ENCODE results near the gene ARMCX4. TPM values are rescaled to one million over a fixed set of nuclear protein-coding genes. Genes with fewer than 3 reads are reported as not detected.
A peak's percentile ranks its signal among the peaks of the same experiment; 100 is the strongest.

ARMCX4 gene
- total RNA-seq (2012; rRNA removed), result 0.87 and 1.3 TPM in 2 replicates

DNA sequence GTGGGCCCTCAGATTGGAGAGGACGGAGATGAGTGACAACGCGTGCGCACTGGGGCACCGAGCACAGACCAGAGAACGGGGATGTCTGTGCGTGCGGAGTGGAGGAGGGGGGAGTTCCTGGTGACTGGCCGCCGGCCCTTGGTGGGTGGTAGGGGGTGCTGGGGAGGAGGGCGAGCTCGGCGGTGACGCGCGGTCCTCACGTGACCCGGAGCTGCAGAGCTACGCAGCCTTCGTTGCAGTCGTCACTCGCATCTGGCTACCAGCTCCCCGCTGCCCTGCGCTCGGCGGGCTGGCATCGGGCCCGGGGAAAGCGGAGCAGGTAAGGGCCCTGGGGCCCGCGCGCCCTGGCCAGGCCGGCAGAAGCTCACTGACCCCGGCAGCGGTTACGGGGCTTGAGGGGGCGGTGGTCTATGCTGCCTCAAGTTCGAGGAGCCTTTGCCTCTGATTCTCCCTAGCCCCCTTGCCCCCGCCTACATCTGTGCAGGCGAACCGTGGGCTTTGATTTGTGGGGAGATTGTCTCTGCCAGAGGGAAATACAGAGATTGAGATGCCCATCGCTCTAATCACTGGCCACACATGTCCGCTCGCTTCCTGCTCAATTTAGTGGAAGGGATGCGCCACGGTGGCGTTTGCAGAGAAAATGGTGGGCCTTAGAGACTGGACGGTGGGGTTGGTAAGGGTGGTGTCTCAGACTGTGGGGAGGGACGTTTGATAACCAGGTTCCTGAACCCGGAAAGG, at the start of gene ARMCX4:
Gene ARMCX4, plus strand, starts transcription at position 245 of the 738 bp plus-strand sequence. CDS start 3,134 bp downstream, outside the sequence.
- Histone ChIP-seq H3K9me3 (replicated peaks; ENCODE audit: low read length) (no peaks in the 10 kb centered on the region), H3K4me1 (ENCODE audit: control insufficient read depth, insufficient read depth, low read length) (no peaks in the 10 kb centered on the region), H3K4me3 (ENCODE audit: low read length) (peak within 1 kb of the TSS; percentile 66), H3K4me2 (ENCODE audit: low read length) (peak within 1 kb of the TSS; percentile 81), H3K36me3 (ENCODE audit: insufficient read depth, low read length) (no peaks in the 10 kb centered on the region), H3K9ac (ENCODE audit: low read depth, low read length) (peak within 1 kb of the TSS; percentile 68), H3K27me3 (ENCODE audit: control insufficient read depth, insufficient read depth, low read length) (no peaks in the 10 kb centered on the region)

- no peaks in the 10 kb centered on the region for H3K4me1 ChIP-seq (ENCODE audit: control insufficient read depth, insufficient read depth, low read length)
- peaks cover 5% of the 10 kb centered on the region for H3K36me3 ChIP-seq (ENCODE audit: insufficient read depth, low read length)
- no peak overlapping the region for H3K9ac ChIP-seq (ENCODE audit: low read depth, low read length)
- H3K9me3 ChIP-seq (replicated peaks; ENCODE audit: low read length), result no peaks in the 10 kb centered on the region
- H3K4me2 ChIP-seq (ENCODE audit: low read length), result no peak overlapping the region
- H3K27me3 ChIP-seq (ENCODE audit: control insufficient read depth, insufficient read depth, low read length), result no peaks in the 10 kb centered on the region
- H3K4me3 ChIP-seq (ENCODE audit: low read length), result no peak overlapping the region
Observed at GRCh38 chrX:101442085-101442484, 43.2 kb upstream of the ARMCX4 start.

DNA sequence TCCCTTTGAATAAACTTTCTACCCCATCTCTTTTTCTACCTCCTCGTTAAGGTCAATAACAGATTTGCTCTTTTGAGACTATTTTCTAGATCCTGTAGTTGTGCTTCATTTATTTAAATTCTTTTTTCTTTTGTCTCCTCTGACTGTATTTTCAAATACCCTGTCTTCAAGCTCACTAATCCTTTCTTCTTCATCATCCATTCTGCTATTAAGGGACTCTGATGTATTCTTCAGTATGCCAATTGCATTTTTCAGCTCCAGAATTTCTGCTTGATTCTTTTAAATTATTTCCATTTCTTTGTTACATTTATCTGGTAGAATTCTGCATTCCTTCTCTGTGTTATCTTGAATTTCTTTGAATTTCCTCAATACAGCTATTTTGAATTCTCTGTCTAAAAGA, 36.0 kb upstream of the ARMCX4 start:
- no peak overlapping the region for H3K9ac ChIP-seq (ENCODE audit: low read depth, low read length)
- H3K36me3 ChIP-seq (ENCODE audit: insufficient read depth, low read length), result peaks cover 3% of the 10 kb centered on the region
- H3K4me1 ChIP-seq (ENCODE audit: control insufficient read depth, insufficient read depth, low read length), result peaks cover 6% of the 10 kb centered on the region
- peaks cover 4% of the 10 kb centered on the region for H3K27me3 ChIP-seq (ENCODE audit: control insufficient read depth, insufficient read depth, low read length)
- H3K4me2 ChIP-seq (ENCODE audit: low read length), result no peak overlapping the region
- no peak overlapping the region for H3K4me3 ChIP-seq (ENCODE audit: low read length)
- H3K9me3 ChIP-seq (replicated peaks; ENCODE audit: low read length), result no peaks in the 10 kb centered on the region

DNA sequence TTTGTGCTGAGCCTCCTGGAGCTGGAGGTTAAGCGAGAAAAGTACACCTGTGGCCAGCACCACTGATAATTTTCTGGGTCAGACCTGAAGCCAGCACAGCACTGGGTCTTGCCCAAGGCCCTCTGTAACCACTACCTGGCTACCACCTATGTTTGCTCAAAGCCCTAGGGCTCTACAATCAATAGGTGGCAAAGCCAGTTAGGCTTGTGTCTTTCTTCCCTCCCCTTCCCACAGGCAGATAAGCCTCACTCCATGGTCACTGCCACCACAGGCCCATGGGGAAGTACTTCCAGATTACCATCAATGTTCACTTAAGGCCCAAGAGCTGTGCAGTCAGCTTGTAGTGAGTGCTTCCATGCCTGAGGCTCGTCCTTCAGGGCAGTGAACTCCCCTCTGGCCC, 35.2 kb upstream of the ARMCX4 start:
- Histone ChIP-seq H3K4me2 (ENCODE audit: low read length) (no peak overlapping the region), H3K9me3 (replicated peaks; ENCODE audit: low read length) (no peaks in the 10 kb centered on the region), H3K36me3 (ENCODE audit: insufficient read depth, low read length) (peaks cover 3% of the 10 kb centered on the region), H3K4me3 (ENCODE audit: low read length) (no peak overlapping the region), H3K9ac (ENCODE audit: low read depth, low read length) (no peak overlapping the region), H3K27me3 (ENCODE audit: control insufficient read depth, insufficient read depth, low read length) (peaks cover 4% of the 10 kb centered on the region), H3K4me1 (ENCODE audit: control insufficient read depth, insufficient read depth, low read length) (peaks cover 6% of the 10 kb centered on the region)

DNA sequence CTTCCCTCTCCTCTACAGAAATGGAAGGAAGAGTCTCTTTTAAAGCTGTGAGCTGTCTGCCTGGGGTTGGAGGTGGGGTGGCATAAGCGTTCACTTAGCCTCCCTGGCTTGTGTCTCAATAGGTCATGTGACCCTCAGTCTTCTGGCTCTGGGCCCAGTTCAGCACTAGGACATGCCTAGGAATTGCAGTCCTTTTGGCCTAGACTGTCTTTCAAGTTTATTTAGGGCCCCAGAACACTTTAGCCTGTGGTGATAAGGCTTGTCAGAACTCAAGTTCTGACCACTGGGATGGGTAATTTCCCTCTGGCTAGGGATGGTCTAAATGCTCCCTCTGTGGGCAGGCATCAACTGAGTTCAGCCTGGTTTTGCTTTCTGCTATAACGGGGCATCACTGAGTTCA, 34.3 kb upstream of the ARMCX4 start:
- Histone ChIP-seq H3K4me2 (ENCODE audit: low read length) (no peak overlapping the region), H3K27me3 (ENCODE audit: control insufficient read depth, insufficient read depth, low read length) (peaks cover 4% of the 10 kb centered on the region), H3K9ac (ENCODE audit: low read depth, low read length) (no peak overlapping the region), H3K4me3 (ENCODE audit: low read length) (no peak overlapping the region), H3K4me1 (ENCODE audit: control insufficient read depth, insufficient read depth, low read length) (peaks cover 6% of the 10 kb centered on the region), H3K9me3 (replicated peaks; ENCODE audit: low read length) (no peaks in the 10 kb centered on the region), H3K36me3 (ENCODE audit: insufficient read depth, low read length) (no peaks in the 10 kb centered on the region)

- Histone ChIP-seq H3K36me3 (ENCODE audit: insufficient read depth, low read length) (no peaks in the 10 kb centered on the region), H3K4me2 (ENCODE audit: low read length) (no peak overlapping the region), H3K4me1 (ENCODE audit: control insufficient read depth, insufficient read depth, low read length) (peaks cover 6% of the 10 kb centered on the region), H3K9me3 (replicated peaks; ENCODE audit: low read length) (no peaks in the 10 kb centered on the region), H3K4me3 (ENCODE audit: low read length) (no peak overlapping the region), H3K27me3 (ENCODE audit: control insufficient read depth, insufficient read depth, low read length) (peaks cover 4% of the 10 kb centered on the region), H3K9ac (ENCODE audit: low read depth, low read length) (no peak overlapping the region)
Observed at GRCh38 chrX:101452056-101452455, 33.2 kb upstream of the ARMCX4 start.

- Histone ChIP-seq H3K4me1 (ENCODE audit: control insufficient read depth, insufficient read depth, low read length) (no peaks in the 10 kb centered on the region), H3K9me3 (replicated peaks; ENCODE audit: low read length) (no peaks in the 10 kb centered on the region), H3K27me3 (ENCODE audit: control insufficient read depth, insufficient read depth, low read length) (no peaks in the 10 kb centered on the region), H3K36me3 (ENCODE audit: insufficient read depth, low read length) (no peaks in the 10 kb centered on the region), H3K9ac (ENCODE audit: low read depth, low read length) (no peak overlapping the region), H3K4me3 (ENCODE audit: low read length) (no peak overlapping the region), H3K4me2 (ENCODE audit: low read length) (no peak overlapping the region)
Observed at GRCh38 chrX:101460669-101461068, 24.6 kb upstream of the ARMCX4 start.

DNA sequence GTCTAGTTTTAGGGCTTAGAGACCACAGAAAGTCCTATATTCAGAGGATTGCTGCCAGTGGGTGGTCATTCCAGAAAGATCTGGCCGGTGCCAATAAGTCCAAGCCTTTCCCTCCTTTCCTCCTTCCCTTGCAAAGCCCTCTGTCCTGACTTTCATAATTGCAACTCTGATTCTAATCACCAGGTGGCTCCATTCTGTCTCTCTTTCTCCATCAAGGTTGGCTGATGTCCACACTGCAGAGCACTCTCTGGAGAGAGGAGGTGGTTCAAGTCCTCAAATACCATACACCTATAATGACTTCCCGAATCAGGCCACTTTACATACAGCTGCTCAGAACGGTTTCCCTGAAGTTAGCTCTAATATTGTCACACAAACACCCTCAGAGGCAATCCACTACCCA, 22.4 kb upstream of the ARMCX4 start:
- Histone ChIP-seq H3K4me1 (ENCODE audit: control insufficient read depth, insufficient read depth, low read length) (no peaks in the 10 kb centered on the region), H3K4me3 (ENCODE audit: low read length) (no peak overlapping the region), H3K4me2 (ENCODE audit: low read length) (no peak overlapping the region), H3K36me3 (ENCODE audit: insufficient read depth, low read length) (no peaks in the 10 kb centered on the region), H3K9ac (ENCODE audit: low read depth, low read length) (no peak overlapping the region), H3K27me3 (ENCODE audit: control insufficient read depth, insufficient read depth, low read length) (no peaks in the 10 kb centered on the region), H3K9me3 (replicated peaks; ENCODE audit: low read length) (no peaks in the 10 kb centered on the region)

- Histone ChIP-seq H3K9ac (ENCODE audit: low read depth, low read length) (no peak overlapping the region), H3K9me3 (replicated peaks; ENCODE audit: low read length) (no peaks in the 10 kb centered on the region), H3K4me2 (ENCODE audit: low read length) (no peak overlapping the region), H3K4me3 (ENCODE audit: low read length) (no peak overlapping the region), H3K4me1 (ENCODE audit: control insufficient read depth, insufficient read depth, low read length) (peaks cover 2% of the 10 kb centered on the region), H3K36me3 (ENCODE audit: insufficient read depth, low read length) (no peaks in the 10 kb centered on the region), H3K27me3 (ENCODE audit: control insufficient read depth, insufficient read depth, low read length) (no peaks in the 10 kb centered on the region)
Observed at GRCh38 chrX:101478366-101478765, 6.9 kb upstream of the ARMCX4 start.

GRCh38 chrX:101482296-101482695, 3.0 kb upstream of the ARMCX4 start:
- Histone ChIP-seq H3K4me2 (ENCODE audit: low read length) (no peak overlapping the region), H3K9me3 (replicated peaks; ENCODE audit: low read length) (no peaks in the 10 kb centered on the region), H3K4me3 (ENCODE audit: low read length) (no peak overlapping the region), H3K4me1 (ENCODE audit: control insufficient read depth, insufficient read depth, low read length) (peaks cover 2% of the 10 kb centered on the region), H3K27me3 (ENCODE audit: control insufficient read depth, insufficient read depth, low read length) (no peaks in the 10 kb centered on the region), H3K36me3 (ENCODE audit: insufficient read depth, low read length) (no peaks in the 10 kb centered on the region), H3K9ac (ENCODE audit: low read depth, low read length) (no peak overlapping the region)

GRCh38 chrX:101483705-101484104, 1.6 kb upstream of the ARMCX4 start:
- H3K27me3 ChIP-seq (ENCODE audit: control insufficient read depth, insufficient read depth, low read length), result no peaks in the 10 kb centered on the region
- H3K9ac ChIP-seq (ENCODE audit: low read depth, low read length), result no peak overlapping the region
- no peak overlapping the region for H3K4me2 ChIP-seq (ENCODE audit: low read length)
- no peaks in the 10 kb centered on the region for H3K4me1 ChIP-seq (ENCODE audit: control insufficient read depth, insufficient read depth, low read length)
- H3K36me3 ChIP-seq (ENCODE audit: insufficient read depth, low read length), result no peaks in the 10 kb centered on the region
- no peaks in the 10 kb centered on the region for H3K9me3 ChIP-seq (replicated peaks; ENCODE audit: low read length)
- no peak overlapping the region for H3K4me3 ChIP-seq (ENCODE audit: low read length)

DNA sequence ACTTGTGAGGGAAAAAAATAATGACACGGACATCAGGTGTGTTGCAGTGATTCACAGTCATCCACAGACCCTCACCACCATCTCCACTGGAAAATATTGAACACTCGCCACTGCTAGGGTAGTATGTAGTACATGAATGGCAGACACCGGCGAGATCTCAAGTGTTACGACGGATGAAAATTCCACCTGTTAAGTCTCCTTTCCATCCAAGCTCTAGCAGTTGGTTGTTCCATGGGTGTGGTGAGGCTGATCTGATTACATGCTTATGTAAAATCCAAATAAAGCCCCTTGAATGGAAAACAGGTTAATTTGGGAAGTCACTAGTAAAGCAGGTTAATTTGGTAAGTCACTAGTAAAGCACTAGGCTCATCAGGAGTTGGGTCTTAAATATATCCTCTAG, 1.1 kb upstream of the ARMCX4 start:
- H3K4me2 ChIP-seq (ENCODE audit: low read length), result no peak overlapping the region
- H3K27me3 ChIP-seq (ENCODE audit: control insufficient read depth, insufficient read depth, low read length), result no peaks in the 10 kb centered on the region
- H3K36me3 ChIP-seq (ENCODE audit: insufficient read depth, low read length), result no peaks in the 10 kb centered on the region
- H3K9ac ChIP-seq (ENCODE audit: low read depth, low read length), result no peak overlapping the region
- H3K4me3 ChIP-seq (ENCODE audit: low read length), result no peak overlapping the region
- H3K4me1 ChIP-seq (ENCODE audit: control insufficient read depth, insufficient read depth, low read length), result no peaks in the 10 kb centered on the region
- H3K9me3 ChIP-seq (replicated peaks; ENCODE audit: low read length), result no peaks in the 10 kb centered on the region
